Measurements from ENCODE around the gene GRSF1. TPM values are rescaled to one million over a fixed set of nuclear protein-coding genes. Genes with fewer than 3 reads are reported as not detected.

Gene GRSF1
- total and polyA plus RNA-seq, 2 of the 13 experiments (the other 11 are each of a cell fraction or from before 2014, with no cell fraction given) = 66.5 to 103 TPM

DNA sequence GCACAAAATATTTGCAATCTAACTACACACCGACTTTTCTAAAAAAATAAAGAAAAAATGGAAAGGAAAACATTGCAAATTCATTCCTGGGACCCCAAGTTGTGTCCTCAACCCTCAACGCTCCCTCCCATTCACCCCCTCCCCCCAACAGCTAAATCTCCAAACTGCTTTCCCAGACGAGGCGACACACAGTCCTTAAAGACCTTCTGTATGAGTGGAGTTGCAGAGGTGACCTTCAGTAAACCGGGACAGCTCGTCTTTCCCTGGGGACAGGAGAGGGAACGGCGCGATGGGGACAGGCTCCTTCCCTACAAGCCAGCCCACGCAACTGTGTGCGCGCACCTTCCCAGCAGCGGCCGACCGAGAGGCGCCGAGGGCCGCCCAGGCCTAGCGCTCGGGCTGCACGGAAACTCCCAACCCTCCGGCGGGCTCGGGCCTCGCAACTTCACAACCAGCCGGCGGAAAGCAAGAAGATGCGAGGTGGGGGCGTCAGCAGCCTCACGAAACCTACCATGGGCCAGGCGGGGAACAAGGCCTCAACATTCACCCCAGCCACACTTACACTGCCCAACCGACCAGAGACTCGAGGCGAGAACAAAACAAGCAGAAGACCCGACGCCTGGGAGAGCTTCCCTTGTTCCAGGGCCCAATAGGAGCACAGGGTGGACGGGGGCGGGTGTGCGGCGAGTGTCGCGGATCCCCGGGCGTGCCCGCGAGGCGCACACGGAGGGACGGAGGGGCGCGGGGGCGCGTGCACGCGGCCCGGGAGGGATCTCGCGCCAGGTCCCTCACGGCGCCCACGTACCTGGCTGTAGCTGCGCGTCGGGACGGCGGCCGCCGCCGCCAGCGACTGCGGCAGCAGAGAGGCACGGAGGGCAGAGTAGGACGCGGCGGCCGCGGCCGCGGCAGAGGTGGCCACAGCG lies 763 bp downstream of the GRSF1 start (continued):
- TF ChIP-seq RCOR2 (CRISPR knock-in tag; IDR thresholded peaks at IDR 0.05) = no peak
- no peak for TF ChIP-seq TFDP1 (CRISPR knock-in tag; IDR thresholded peaks at IDR 0.05; ENCODE audit: borderline replicate concordance)
- peak; percentile 30 for TF ChIP-seq HNRNPLL (IDR thresholded peaks at IDR 0.05; ENCODE audit: low read depth, low read length, poor library complexity, severe bottlenecking)
- no peak for TF ChIP-seq CENPX (CRISPR knock-in tag; IDR thresholded peaks at IDR 0.05)
- TF ChIP-seq ZNF616 (CRISPR knock-in tag; IDR thresholded peaks at IDR 0.05; ENCODE audit: low read depth) = peak; percentile 28
- TF ChIP-seq MIXL1 (CRISPR knock-in tag; IDR thresholded peaks at IDR 0.05) = no peak
- no peak for TF ChIP-seq MTA3 (CRISPR knock-in tag; IDR thresholded peaks at IDR 0.05)
- TF ChIP-seq PHF8 (CRISPR knock-in tag; IDR thresholded peaks at IDR 0.05) = peak; percentile 72
- peak; percentile 40; the same call in 1 of the 2 replicates for TF ChIP-seq SAP130 (CRISPR knock-in tag; IDR thresholded peaks at IDR 0.05; ENCODE audit: low read depth)
- TF ChIP-seq CBFB (CRISPR knock-in tag; IDR thresholded peaks at IDR 0.05) = peak; percentile 30; the same call in 1 of the 2 replicates
- peak; percentile 43; the same call in 1 of the 2 replicates for TF ChIP-seq TFDP2 (CRISPR knock-in tag; IDR thresholded peaks at IDR 0.05)
- no peak for TF ChIP-seq ZNF614 (CRISPR knock-in tag; IDR thresholded peaks at IDR 0.05; ENCODE audit: borderline replicate concordance)
- peak; percentile 65; the same call in 1 of the 2 replicates for TF ChIP-seq ZNF749 (CRISPR knock-in tag; IDR thresholded peaks at IDR 0.05; ENCODE audit: borderline replicate concordance)
- TF ChIP-seq ZNF543 (CRISPR knock-in tag; IDR thresholded peaks at IDR 0.05) = peak; percentile 68; the same call in 1 of the 2 replicates
- TF ChIP-seq RAD51 (IDR thresholded peaks at IDR 0.05; ENCODE audit: borderline replicate concordance) = no peak
- no peak for TF ChIP-seq TIGD3 (CRISPR knock-in tag; IDR thresholded peaks at IDR 0.05; ENCODE audit: borderline replicate concordance)
- TF ChIP-seq PITX1 (CRISPR knock-in tag; IDR thresholded peaks at IDR 0.05) = 0 out of 2 replicates have a peak, but pooled peaks have one; percentile 20
- peak; percentile 65; the same call in 1 of the 2 replicates for TF ChIP-seq ZFP91 (CRISPR knock-in tag; IDR thresholded peaks at IDR 0.05; ENCODE audit: borderline replicate concordance)
- no peak for TF ChIP-seq ZNF720 (CRISPR knock-in tag; IDR thresholded peaks at IDR 0.05)
- TF ChIP-seq IRX3 (CRISPR knock-in tag; IDR thresholded peaks at IDR 0.05; ENCODE audit: borderline replicate concordance, low read depth) = peak; percentile 64; the same call in 1 of the 2 replicates
- TF ChIP-seq ETV5 (CRISPR knock-in tag; IDR thresholded peaks at IDR 0.05; ENCODE audit: borderline replicate concordance) = no peak
- TF ChIP-seq ZFP36L1 (CRISPR knock-in tag; IDR thresholded peaks at IDR 0.05) = peak; percentile 44; the same call in 1 of the 2 replicates
- no peak for TF ChIP-seq SMYD3 (CRISPR knock-in tag; IDR thresholded peaks at IDR 0.05)
- no peak for TF ChIP-seq ZNF766 (CRISPR knock-in tag; IDR thresholded peaks at IDR 0.05; ENCODE audit: borderline replicate concordance)
- TF ChIP-seq TCF7L2 (IDR thresholded peaks at IDR 0.05; ENCODE audit: low read depth, low read length) = no peak
